Stimulated activated CD4-positive, alpha-beta T cell treated with anti-CD3 and anti-CD28 coated beads, Interleukin-12 subunit alpha, Interleukin-12 subunit beta, amount 100 ng/mL, for 48 hours (primary cell): ENCODE data around the gene ABHD12.

Experiments
- DNase-seq, 3 donors: peaks; one replicate each; pipeline ENCODE4 v3.0.0-alpha.2; 2020; ENCODE audit warnings: low read depth in 2 of 3, low spot score in 1 of 3

Gene ABHD12

DNA sequence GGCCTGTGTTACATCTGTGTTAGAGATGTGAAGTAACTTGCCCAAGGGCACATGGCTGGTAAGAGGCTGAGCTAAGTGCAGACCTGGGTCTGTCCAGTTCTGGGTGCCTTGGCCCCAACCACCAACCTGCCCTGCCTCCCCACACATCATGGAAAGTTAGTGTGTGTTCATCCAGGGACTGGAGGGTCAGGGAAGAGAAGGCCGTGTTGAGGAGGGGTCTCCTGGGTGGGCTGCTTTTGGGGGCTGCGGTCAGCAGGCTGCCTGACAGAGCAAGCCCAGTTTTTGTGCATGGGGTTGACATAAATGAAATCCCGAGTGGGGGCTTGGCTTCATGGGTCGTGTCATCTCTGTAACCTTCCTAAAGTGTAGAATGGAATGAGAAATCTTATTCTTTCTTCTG is 131.8 kb downstream of the ABHD12 start:
- no peak for DNase-seq

DNA sequence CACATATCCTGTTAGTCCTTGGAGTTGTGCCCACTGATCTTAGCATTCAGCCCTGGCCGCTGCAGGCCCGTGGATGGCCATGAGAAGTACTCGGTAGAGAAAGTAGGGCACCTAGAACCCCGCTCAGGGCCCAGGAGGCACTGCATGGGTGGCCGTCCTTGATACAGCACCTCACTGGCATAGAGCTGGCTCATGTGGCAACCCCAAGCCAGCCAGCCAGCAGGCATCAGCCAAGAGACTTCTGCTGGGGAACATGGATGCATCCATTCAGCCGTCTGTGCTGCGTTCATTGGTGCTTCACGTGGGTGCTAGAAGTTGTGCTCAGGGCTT is 132.2 kb downstream of the ABHD12 start:
- DNase-seq: no peak

DNA sequence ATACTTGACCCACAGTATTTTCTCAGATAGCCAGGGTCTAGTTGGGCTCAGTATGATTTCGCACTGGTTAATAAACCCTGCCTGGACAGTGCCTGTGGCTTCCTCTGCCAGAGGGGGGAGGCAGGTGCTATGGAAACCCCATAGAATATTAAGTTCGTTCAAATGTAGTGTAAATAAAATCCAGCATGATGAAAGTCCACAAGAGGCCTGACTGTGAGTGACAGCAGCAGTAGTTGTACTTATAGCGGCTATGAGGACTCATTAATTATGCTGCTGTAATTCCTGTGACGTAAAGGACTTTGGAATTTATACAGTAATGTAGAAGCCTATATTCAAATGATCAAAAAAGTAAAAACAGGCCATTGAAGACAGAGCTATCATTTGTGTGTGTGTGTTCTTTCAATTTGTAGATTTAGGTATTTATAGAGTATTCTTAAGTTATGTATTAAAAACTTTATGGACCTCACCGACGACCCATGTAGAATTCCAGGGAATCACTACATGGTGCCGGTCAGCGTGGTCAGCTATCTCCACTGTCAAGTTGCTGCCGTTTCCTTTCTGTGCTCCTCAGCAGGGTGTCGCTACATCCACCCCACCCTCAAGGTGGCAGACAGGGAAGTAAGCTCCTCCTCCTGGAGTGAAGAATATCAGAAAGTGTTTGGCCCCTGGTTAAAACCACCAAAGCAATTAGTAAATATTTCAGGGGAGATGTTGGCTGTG is 132.7 kb downstream of the ABHD12 start:
- no peak for DNase-seq

DNA sequence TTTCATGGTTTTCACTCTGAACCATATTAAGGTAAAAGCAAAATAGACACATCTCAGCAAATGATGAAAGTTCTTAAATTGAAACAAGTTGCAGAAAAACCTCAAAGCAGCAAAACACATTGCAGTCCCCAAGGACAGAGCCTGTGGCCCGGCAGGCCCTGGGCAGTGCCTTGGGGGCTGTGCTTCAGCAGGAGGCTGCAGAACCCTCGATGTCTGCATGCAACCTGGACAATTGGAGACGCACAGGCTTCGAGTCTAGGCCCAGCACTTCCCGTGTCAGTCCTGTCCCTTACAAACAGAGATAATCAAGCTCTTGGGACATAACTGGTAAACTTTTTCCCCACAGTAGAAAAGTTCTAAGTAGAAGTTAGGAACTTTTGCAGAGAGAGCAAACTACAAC is 133.5 kb downstream of the ABHD12 start:
- DNase-seq: no peak

DNA sequence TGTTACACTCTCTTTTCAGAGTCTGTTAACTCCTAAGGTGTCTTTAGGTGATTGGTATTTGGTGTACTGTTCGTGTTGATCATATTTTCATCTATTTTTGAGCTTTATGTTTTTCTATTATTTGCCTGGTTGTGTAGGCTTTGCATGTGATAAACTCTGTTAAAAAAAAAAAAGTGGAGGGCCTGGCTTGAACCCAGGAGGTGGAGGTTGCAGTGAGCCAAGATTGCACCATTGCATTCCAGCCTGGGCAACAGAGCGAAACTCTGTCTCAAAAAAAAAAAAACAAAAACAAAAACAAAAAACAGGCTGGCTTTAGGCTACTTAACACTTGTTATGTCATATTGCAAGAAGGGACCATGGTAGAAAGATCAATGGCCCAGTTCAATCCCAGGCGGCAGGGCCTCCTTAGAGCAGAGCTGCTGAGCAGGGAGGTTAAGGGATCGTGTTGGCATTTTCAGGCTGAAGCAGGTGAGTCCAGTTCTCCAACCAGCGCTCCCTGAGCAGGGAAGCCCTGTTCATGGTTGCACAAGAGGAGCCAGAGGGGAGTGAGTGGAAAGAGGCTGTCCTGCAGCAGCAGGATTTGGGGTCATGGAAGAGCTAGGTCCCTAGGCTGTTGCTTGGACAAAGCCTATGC is 134.3 kb downstream of the ABHD12 start:
- DNase-seq: no peak

DNA sequence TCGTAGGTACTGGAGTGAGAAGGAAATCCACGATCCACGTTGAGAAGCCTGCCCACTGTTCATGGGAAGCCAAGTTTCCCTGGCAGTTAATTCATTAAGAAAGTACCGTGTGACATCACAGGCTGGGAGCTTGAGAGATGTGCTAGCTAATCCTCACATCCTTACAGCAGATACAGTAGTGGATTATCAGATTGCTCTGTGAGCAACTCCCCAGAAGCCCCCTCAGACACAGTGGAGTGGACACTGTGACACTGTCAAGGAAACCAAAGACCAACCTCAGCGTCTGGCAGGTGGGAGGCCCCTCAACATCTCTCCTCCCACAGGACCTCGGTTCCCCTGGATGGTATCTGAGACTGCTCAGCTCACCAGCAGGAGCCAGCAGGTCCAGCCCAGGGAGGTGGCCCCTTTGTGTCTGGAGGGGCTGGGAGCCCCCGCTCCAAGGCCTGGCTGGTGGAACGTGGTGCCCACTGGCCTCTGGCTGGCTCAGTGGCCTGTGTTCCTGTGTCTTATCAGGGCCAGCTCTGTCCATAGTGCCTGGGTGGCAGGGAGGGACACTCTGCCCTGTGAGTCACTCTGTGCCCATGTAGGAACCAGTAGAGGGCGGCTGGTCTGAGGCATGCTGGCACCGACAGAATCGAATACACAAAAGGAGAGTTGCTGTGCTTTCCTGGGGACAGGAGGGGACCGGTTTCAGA is 135.5 kb downstream of the ABHD12 start:
- no peak for DNase-seq

DNA sequence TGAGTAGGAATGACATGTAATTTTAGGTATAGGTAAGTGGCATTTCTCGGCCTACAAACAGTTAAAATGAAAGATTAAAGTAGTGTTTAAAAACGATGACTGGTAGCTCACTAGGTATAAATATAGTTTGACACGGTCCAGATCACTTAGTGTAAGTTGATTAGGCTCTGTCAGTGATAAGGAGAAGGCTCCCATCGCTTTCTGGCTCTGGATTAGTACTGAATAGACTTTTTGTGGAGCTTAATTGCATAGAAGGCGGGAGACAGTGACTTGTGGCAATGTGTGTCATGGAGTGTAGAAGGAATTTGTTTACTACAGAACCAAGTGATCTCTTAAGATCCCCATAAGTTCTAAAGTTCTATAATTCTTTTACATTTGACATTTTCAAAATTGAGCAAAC is 136.1 kb downstream of the ABHD12 start:
- DNase-seq: no peak

DNA sequence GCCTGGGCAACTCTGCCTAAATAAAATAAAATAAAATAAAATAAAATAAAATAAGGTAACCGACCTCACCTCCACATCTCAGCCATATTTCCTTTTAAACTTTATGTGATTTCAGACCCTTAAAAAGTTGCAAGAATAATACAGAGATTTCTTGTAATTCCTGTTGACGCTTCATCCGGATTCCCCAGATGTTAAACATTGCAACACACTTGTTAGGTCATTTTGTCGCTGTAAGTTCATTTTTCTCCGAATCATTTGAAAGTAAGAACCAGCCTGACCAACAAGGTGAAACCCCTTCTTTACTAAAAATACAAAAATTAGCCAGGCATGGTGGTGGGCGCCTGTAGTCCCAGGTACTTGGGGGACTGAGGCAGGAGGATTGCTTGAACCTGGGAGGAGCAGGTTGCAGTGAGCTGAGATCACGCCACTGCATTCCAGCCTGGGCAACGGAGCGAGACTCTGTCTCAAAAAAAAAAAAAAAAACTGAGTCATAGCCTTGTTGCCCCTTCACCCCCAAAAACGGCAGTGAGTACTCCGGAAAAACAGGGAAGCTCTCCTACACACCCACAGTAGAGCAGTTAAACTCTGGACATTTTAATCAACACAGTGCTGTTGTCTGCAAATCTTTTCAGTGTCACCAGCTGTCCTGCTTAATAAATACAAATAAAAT is 136.9 kb downstream of the ABHD12 start:
- DNase-seq: no peak

DNA sequence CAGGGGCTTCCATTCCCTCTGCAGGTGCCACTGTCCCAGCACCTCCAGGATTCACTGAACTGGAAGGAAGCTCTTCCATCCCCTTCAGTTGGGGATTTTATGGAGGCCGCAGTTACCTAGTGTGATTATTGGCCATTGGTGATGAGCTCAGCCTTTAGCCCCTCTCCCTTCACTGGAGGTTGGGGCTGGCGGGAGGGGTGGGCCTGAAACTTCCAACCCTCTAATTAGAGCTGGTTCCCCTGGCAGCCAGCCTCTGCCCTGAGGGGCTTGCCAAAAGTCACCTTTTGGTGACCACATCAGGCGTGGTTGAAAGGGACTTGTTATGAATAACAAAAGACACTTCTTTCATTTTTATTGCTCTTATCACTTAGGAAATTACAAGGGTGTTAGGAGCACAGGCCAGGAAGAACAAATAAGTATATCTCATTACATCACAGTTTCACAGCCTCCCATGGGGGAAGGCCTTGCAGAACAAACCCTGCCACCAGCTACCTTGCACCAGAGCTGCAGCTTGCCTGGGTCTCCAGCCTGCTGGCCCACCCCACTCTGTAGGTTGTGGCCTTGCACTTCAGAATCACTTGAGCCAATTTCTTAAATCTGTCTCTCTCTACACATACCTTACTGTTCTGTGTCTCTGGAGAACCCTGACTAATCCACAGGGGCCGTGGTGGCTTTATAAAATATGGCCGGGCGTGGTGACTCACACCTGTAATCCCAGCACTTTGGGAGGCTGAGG is 137.8 kb downstream of the ABHD12 start:
- DNase-seq: no peak

DNA sequence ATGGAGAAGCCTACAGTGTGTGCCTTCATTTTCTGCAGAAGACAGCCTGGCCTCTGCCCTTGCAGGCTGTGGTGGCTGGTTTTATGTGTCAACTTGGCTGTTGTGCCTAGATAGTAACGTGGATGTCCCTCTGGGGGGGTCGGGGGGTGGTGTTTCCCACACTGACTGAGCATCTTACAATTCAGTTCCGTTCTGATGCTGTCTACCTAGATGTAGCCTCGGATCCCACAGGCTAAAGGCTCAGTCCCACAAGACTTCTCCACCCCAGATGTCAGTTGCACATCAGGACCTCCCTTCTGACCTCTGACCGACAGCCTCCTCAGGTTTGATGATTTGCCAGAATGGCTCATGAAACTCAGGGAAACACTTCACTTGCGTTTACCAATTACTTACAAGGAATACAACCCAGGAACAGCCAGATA is 138.4 kb downstream of the ABHD12 start:
- no peak for DNase-seq

DNA sequence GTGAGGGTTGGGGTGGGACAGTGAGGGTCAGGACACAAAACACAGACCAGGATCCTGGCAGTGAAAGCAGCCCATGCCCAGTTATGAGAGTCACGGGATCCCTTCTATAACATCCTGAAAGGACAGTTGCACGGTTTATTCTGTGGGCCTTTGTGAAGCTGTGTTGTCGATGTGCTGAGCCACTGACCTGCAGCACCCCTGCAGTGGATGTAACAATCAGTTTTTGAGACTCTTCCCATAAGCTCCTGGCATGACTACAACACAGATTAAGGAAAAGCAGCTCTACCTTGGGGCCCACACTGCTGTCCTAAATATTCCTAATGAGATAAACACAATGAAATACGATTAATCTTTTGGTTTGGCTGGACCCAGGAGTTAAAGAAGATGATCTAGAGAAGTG is 139.1 kb downstream of the ABHD12 start:
- no peak for DNase-seq

DNA sequence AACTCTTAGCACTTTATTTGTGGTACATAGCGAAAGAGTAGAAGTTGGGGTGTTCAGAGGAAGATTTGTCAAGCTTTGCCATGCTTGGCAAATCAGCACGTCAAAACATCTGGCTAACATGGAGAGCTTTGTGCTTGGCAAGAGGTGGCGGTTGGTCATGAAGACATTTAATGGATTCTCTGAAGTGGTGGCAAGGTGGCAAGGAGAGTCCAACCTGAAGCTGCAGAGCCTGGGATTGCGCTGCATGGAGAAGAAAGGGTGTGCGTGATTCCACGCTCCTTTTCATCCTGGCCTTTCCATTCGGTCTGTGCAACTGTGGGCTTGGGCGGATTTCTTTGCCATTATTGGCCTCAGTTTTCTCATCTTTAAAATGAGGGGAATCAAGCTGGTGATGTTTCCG is 139.6 kb downstream of the ABHD12 start:
- DNase-seq: no peak

DNA sequence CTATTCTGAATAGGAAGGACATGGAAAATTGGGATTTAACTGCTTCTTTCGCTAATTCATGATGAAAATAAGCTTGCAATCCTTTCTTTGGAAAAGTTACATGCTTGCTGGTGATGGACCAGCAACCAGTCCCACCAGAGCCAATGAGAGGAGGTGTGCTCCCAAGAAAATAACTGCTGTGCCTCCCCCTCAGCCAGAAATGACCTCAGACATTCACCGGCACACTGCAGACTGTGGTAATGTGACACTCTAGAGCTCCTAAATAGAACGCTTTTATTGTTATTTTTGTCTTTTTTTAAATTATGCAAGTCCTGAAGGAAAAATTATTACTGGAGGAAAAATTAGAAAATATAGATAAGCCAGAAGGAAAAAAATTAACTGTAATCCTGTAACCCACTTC is 140.1 kb downstream of the ABHD12 start:
- no peak for DNase-seq
